Mammary epithelial cell (primary cell): ENCODE results near the gene SLC47A2.

ENCODE experiments used
- CTCF ChIP-seq, 2 donors: IDR thresholded peaks in 1 of 2; conservative IDR thresholded peaks in 1 of 2; 2 replicates each; pipeline ENCODE4 v1.5.1; 2011 to 2012; ENCODE audit warnings: inconsistent platforms in 2 of 2, low read length in 2 of 2, mild to moderate bottlenecking in 2 of 2, control low read depth in 1 of 2, low read depth in 1 of 2; ENCODE audit not compliant: insufficient read depth in 1 of 2; ENCODE audit errors: extremely low read depth in 1 of 2
- EZH2 ChIP-seq: IDR thresholded peaks from 2 replicates; pipeline ENCODE4 v1.6.1; 2012; ENCODE audit warnings: low read length, inconsistent platforms, borderline replicate concordance

GRCh38 chr17:19686400-19687090 is 29.8 kb downstream of the SLC47A2 start:
- TF ChIP-seq CTCF (conservative IDR thresholded peaks at IDR 0.05 in 1 of 2, IDR thresholded peaks at IDR 0.05 in 1 of 2; ENCODE audit: extremely low read depth in 1 of 2, insufficient read depth in 1 of 2, low read depth in 1 of 2, low read length in 2 of 2) (no peak), EZH2 (no peak)
